Brain microvascular endothelial cell (primary cell): ENCODE measurements around the gene PGLYRP3.

Source experiments
- DNase-seq: peaks from one replicate; pipeline ENCODE4 v3.0.0-alpha.2; 2020
- H3K27ac ChIP-seq: fragments of 250-450 bp; sonication (Bioruptor Pico); 2 replicates; pipeline ENCODE4 v1.5.1; 2020; ENCODE audit warnings: mild to moderate bottlenecking, moderate library complexity
- H3K27me3 ChIP-seq: fragments of 250-450 bp; sonication (Bioruptor Pico); replicated peaks from 2 replicates; pipeline ENCODE4 v1.5.1; 2020; ENCODE audit warnings: mild to moderate bottlenecking
- H3K36me3 ChIP-seq: fragments of 250-450 bp; sonication (Bioruptor Pico); replicated peaks from 2 replicates; pipeline ENCODE4 v1.5.1; 2020; ENCODE audit warnings: mild to moderate bottlenecking
- H3K4me3 ChIP-seq: 2 replicates; pipeline ENCODE4 v1.5.1; 2011; ENCODE audit warnings: low read depth, mild to moderate bottlenecking, control low read depth, low read length, moderate library complexity
- in situ Hi-C: cut with HindIII; loops from 2 replicates; pipeline ENCODE4 v1.10.0; 2017; ENCODE audit warnings: low sequenced_read_pairs, low pct_ligation_motif_present
- TF ChIP-seq, protein P1 (sequence below): IDR thresholded peaks from 2 replicates; pipeline ENCODE4 v1.5.1; 2011; ENCODE audit warnings: low read depth, mild to moderate bottlenecking, moderate library complexity, low read length, control low read depth, inconsistent platforms; ENCODE audit errors: missing control alignments

The PGLYRP3 gene

GRCh38 chr1:153305682-153306081, 7.1 kb downstream of the PGLYRP3 start:
- TF ChIP-seq, protein P1, sequence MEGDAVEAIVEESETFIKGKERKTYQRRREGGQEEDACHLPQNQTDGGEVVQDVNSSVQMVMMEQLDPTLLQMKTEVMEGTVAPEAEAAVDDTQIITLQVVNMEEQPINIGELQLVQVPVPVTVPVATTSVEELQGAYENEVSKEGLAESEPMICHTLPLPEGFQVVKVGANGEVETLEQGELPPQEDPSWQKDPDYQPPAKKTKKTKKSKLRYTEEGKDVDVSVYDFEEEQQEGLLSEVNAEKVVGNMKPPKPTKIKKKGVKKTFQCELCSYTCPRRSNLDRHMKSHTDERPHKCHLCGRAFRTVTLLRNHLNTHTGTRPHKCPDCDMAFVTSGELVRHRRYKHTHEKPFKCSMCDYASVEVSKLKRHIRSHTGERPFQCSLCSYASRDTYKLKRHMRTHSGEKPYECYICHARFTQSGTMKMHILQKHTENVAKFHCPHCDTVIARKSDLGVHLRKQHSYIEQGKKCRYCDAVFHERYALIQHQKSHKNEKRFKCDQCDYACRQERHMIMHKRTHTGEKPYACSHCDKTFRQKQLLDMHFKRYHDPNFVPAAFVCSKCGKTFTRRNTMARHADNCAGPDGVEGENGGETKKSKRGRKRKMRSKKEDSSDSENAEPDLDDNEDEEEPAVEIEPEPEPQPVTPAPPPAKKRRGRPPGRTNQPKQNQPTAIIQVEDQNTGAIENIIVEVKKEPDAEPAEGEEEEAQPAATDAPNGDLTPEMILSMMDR, result no peak
- H3K4me3 ChIP-seq, result no peak overlapping the region
- no peaks in the 10 kb centered on the region for H3K36me3 ChIP-seq
- no peaks in the 10 kb centered on the region for H3K27me3 ChIP-seq
- DNase-seq, result no peak
- H3K27ac ChIP-seq, result no peak overlapping the region
- in situ Hi-C loops, result no loop called here

DNA sequence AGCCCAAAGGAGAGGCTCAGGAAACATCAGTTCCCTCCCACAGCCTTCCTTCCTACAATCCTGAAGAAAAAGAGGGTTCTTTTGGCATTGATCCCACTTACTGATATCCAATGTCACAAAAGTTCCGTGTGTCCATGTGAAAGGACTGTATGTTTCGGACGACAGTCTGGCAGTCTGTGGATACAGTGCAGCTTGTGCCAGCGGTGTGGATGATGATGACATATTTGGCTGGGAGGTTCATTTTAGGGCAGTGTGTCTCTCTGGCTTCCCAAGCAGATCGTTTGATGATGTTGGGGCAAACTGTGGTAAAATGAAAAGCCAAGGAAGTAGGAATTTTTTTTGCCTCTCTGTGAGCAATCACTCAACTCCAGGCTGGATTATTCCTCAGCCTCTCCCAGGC, 10.4 kb downstream of the PGLYRP3 start:
- no peaks in the 10 kb centered on the region for H3K36me3 ChIP-seq
- no peak for DNase-seq
- H3K27ac ChIP-seq, result no peak overlapping the region
- no peak overlapping the region for H3K4me3 ChIP-seq
- TF ChIP-seq, protein P1, result no peak
- H3K27me3 ChIP-seq, result no peaks in the 10 kb centered on the region
- in situ Hi-C loops, result no loop called here

- no peaks in the 10 kb centered on the region for H3K27me3 ChIP-seq
- in situ Hi-C loops, result no loop called here
- H3K36me3 ChIP-seq, result no peaks in the 10 kb centered on the region
- no peak for DNase-seq
- no peak overlapping the region for H3K27ac ChIP-seq
- TF ChIP-seq, protein P1, result no peak
- H3K4me3 ChIP-seq, result no peak overlapping the region
Observed at GRCh38 chr1:153293851-153294250, 18.9 kb downstream of the PGLYRP3 start.

- Histone ChIP-seq H3K4me3 (no peak overlapping the region), H3K27me3 (no peaks in the 10 kb centered on the region), H3K36me3 (no peaks in the 10 kb centered on the region), H3K27ac (no peak overlapping the region)
- in situ Hi-C loops, result no loop called here
- TF ChIP-seq, protein P1, result no peak
- DNase-seq, result no peak
Observed at GRCh38 chr1:153293480-153293775, 19.3 kb downstream of the PGLYRP3 start.

DNA sequence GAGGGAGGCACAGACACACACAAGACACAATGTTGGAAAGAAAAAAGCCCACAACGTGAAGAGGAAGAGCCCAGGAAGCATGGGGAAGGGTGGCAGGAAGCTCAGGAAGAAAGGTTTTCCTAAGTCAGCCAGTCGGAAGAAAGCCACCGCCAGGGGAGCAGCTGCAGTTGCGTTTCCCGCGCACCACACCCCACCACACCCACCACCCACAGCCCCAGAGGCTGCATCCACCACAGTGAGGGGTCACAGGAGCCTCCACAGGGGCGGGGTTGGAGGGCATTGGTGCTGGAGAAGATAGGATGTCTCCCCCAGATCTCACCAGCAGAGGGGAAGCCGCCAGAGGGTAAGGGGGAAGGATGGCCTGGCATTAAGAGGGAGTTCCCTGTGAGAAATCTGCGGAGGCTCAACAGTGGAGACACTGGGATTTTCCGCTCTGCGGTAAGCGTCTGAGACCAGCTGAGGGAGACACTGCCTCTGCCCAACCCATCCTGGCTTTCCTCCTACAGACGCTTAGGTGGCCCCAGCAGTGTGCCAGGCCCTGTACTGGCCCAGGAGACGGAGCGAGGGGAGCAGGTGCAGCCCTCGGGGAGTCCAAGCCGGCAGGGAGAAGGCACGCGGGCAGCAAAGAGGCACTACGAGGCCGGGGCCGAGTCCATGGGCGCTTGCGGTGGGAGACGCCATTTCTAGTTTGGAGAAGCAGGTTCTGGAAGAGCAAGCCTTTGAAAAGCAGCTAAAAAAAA, 19.8 kb downstream of the PGLYRP3 start:
- Histone ChIP-seq H3K27ac (no peak overlapping the region), H3K36me3 (no peaks in the 10 kb centered on the region), H3K4me3 (no peak overlapping the region), H3K27me3 (no peaks in the 10 kb centered on the region)
- no peak for DNase-seq
- in situ Hi-C loops, result no loop called here
- TF ChIP-seq, protein P1, result no peak

- in situ Hi-C loops, result no loop called here
- DNase-seq, result no peak
- H3K27me3 ChIP-seq, result no peaks in the 10 kb centered on the region
- no peak overlapping the region for H3K27ac ChIP-seq
- no peak overlapping the region for H3K4me3 ChIP-seq
- TF ChIP-seq, protein P1, result no peak
- no peaks in the 10 kb centered on the region for H3K36me3 ChIP-seq
Observed at GRCh38 chr1:153292185-153292584, 20.6 kb downstream of the PGLYRP3 start.
